Tibial artery (tissue), 4 donors: ENCODE data around the gene SOX1.

Source experiments
- DNase-seq, 2 donors: peaks; one replicate each; pipeline ENCODE4 v3.0.0-alpha.2; 2019
- H3K27ac ChIP-seq, 2 donors: fragments of 200-600 bp; sonication (generic) in 1 of 2; 1 replicate in 1 of 2; 2 replicates in 1 of 2; pipeline ENCODE4 v1.5.1; 2018 to 2019; ENCODE audit warnings: mild to moderate bottlenecking in 1 of 2
- H3K27me3 ChIP-seq, 2 donors: fragments of 200-600 bp; sonication (generic) in 1 of 2; one replicate each; pipeline versions ENCODE4 v1.5.1 to v1.6.0; 2016 to 2019
- H3K36me3 ChIP-seq, 3 donors: fragments of 200-600 bp; sonication (generic) in 2 of 3; one replicate each; pipeline ENCODE4 v1.5.1; 2016 to 2019; ENCODE audit warnings: mild to moderate bottlenecking in 2 of 3
- H3K4me1 ChIP-seq, 4 donors: fragments of 200-600 bp; sonication (generic) in 2 of 4; 1 replicate in 3 of 4; 2 replicates in 1 of 4; pipeline ENCODE4 v1.5.1; 2016 to 2019
- H3K4me3 ChIP-seq, 2 donors: fragments of 200-600 bp; sonication (generic) in 1 of 2; 1 replicate in 1 of 2; 2 replicates in 1 of 2; pipeline ENCODE4 v1.5.1; 2018 to 2019; ENCODE audit warnings: mild to moderate bottlenecking in 2 of 2
- H3K9me3 ChIP-seq, 3 donors: fragments of 200-600 bp; sonication (generic) in 1 of 3; one replicate each; pipeline ENCODE4 v1.5.1; 2016 to 2019
- intact Hi-C: fragments of 100-400 bp; cut with DNase I; formaldehyde crosslinking; loops from one replicate; pipeline ENCODE4 v1.15.0; 2023; ENCODE audit warnings: low total_unique reads
- TF ChIP-seq, protein P1 (sequence below), 2 experiments: fragments of 200-600 bp in 1 of 2; fragments of 450-650 bp in 1 of 2; IDR thresholded peaks; one replicate each; pipeline ENCODE4 v1.5.1; 2017 to 2019; ENCODE audit warnings: antibody characterized with exemption in 2 of 2, mild to moderate bottlenecking in 1 of 2, moderate library complexity in 1 of 2

SOX1 gene

DNA sequence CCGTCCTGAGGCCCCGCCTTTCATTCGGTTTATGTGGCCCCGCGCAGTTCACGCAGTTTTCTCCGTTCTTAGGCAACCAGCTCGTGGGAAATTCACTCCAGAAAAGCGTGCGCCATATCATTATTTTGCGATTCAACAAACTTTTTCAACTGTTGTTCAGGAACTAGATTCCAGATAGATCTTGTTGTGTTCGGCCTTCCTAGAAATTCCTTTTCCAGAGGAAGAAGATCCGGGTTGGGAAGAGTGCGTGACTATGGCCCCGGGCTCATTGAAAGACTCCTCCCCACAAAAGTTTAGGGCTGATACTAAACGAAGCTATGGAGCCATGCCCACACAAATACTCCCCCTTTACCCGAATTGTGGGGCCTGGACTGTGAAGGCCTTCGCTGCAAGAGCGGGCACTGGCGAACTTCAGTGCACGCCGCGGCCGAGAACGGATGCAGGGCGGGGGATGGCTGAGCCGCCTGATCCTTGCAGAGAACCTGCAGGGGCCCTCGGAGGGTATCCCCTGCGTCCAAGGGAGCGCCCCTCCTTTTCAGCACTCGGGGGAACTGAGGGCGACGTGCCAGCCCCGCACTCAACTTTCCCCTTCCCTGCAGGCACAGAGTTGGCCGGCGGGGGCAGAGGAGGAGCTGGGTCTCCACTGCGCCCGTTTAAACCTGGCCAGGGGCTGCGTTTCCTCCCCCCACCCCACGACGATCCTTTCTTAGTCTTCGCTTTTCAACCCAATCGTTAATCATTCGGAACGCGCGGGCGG, 904 bp upstream of the SOX1 start:
- Histone ChIP-seq H3K27ac (no peak overlapping the region), H3K9me3 (no peaks in the 10 kb centered on the region), H3K36me3 (no peaks in the 10 kb centered on the region), H3K27me3 (peaks cover 0 to 96% of the 10 kb centered on the region in 2 donors), H3K4me3 (peak overlapping the region; percentile 33 to 48), H3K4me1 (peaks cover 0 to 35% (median 23%) of the 10 kb centered on the region in 4 donors)
- TF ChIP-seq, protein P1, sequence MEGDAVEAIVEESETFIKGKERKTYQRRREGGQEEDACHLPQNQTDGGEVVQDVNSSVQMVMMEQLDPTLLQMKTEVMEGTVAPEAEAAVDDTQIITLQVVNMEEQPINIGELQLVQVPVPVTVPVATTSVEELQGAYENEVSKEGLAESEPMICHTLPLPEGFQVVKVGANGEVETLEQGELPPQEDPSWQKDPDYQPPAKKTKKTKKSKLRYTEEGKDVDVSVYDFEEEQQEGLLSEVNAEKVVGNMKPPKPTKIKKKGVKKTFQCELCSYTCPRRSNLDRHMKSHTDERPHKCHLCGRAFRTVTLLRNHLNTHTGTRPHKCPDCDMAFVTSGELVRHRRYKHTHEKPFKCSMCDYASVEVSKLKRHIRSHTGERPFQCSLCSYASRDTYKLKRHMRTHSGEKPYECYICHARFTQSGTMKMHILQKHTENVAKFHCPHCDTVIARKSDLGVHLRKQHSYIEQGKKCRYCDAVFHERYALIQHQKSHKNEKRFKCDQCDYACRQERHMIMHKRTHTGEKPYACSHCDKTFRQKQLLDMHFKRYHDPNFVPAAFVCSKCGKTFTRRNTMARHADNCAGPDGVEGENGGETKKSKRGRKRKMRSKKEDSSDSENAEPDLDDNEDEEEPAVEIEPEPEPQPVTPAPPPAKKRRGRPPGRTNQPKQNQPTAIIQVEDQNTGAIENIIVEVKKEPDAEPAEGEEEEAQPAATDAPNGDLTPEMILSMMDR (IDR thresholded peaks at IDR 0.05), result no peak
- DNase-seq, result no peak
- intact Hi-C loops, result no loop called here

DNA sequence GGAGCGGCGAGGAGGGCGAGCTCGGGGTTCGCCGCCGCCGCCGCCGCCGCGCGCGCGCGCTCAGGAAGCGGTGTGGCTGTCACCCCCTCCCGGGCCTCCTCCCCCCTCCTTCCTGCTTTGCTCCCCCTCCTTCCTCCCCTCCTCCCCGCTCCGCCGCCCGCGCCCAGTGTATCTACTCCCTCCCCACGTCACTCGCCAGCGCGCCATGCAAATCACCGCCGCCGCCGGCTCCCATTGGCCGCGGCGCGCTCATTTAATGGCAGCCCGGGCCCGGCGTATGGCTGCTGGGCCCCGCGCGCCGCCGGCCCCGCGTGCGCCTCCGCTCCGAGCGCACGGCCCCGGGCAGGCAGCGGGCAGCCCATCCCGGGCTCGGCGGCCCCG, 335 bp upstream of the SOX1 start:
- TF ChIP-seq, protein P1 (IDR thresholded peaks at IDR 0.05), result no peak
- peak overlapping the region; percentile 33 to 48 for H3K4me3 ChIP-seq
- no peak overlapping the region for H3K27ac ChIP-seq
- intact Hi-C loops, result no loop called here
- no peaks in the 10 kb centered on the region for H3K9me3 ChIP-seq
- no peaks in the 10 kb centered on the region for H3K36me3 ChIP-seq
- peaks cover 0 to 33% (median 23%) of the 10 kb centered on the region in 4 donors for H3K4me1 ChIP-seq
- no peak for DNase-seq
- peaks cover 0 to 96% of the 10 kb centered on the region in 2 donors for H3K27me3 ChIP-seq

DNA sequence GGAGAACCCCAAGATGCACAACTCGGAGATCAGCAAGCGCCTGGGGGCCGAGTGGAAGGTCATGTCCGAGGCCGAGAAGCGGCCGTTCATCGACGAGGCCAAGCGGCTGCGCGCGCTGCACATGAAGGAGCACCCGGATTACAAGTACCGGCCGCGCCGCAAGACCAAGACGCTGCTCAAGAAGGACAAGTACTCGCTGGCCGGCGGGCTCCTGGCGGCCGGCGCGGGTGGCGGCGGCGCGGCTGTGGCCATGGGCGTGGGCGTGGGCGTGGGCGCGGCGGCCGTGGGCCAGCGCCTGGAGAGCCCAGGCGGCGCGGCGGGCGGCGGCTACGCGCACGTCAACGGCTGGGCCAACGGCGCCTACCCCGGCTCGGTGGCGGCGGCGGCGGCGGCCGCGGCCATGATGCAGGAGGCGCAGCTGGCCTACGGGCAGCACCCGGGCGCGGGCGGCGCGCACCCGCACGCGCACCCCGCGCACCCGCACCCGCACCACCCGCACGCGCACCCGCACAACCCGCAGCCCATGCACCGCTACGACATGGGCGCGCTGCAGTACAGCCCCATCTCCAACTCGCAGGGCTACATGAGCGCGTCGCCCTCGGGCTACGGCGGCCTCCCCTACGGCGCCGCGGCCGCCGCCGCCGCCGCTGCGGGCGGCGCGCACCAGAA, 1.1 kb downstream of the SOX1 start:
- peaks cover 0 to 96% of the 10 kb centered on the region in 2 donors for H3K27me3 ChIP-seq
- no peak overlapping the region for H3K27ac ChIP-seq
- H3K4me1 ChIP-seq, result peaks cover 0 to 40% (median 28%) of the 10 kb centered on the region in 4 donors
- no peaks in the 10 kb centered on the region for H3K9me3 ChIP-seq
- H3K4me3 ChIP-seq, result no peak overlapping the region
- TF ChIP-seq, protein P1 (IDR thresholded peaks at IDR 0.05), result no peak
- DNase-seq, result no peak
- intact Hi-C loops, result no loop called here
- no peaks in the 10 kb centered on the region for H3K36me3 ChIP-seq

DNA sequence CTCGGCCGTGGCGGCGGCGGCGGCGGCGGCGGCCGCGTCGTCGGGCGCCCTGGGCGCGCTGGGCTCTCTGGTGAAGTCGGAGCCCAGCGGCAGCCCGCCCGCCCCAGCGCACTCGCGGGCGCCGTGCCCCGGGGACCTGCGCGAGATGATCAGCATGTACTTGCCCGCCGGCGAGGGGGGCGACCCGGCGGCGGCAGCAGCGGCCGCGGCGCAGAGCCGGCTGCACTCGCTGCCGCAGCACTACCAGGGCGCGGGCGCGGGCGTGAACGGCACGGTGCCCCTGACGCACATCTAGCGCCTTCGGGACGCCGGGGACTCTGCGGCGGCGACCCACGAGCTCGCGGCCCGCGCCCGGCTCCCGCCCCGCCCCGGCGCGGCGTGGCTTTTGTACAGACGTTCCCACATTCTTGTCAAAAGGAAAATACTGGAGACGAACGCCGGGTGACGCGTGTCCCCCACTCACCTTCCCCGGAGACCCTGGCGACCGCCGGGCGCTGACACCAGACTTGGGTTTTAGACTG, 1.7 kb downstream of the SOX1 start:
- intact Hi-C loops, result no loop called here
- Histone ChIP-seq H3K36me3 (no peaks in the 10 kb centered on the region), H3K27me3 (peaks cover 0 to 96% of the 10 kb centered on the region in 2 donors), H3K27ac (no peak overlapping the region), H3K9me3 (no peaks in the 10 kb centered on the region), H3K4me3 (no peak overlapping the region), H3K4me1 (peaks cover 0 to 44% (median 33%) of the 10 kb centered on the region in 4 donors)
- TF ChIP-seq, protein P1 (IDR thresholded peaks at IDR 0.05), result no peak
- DNase-seq, result no peak

DNA sequence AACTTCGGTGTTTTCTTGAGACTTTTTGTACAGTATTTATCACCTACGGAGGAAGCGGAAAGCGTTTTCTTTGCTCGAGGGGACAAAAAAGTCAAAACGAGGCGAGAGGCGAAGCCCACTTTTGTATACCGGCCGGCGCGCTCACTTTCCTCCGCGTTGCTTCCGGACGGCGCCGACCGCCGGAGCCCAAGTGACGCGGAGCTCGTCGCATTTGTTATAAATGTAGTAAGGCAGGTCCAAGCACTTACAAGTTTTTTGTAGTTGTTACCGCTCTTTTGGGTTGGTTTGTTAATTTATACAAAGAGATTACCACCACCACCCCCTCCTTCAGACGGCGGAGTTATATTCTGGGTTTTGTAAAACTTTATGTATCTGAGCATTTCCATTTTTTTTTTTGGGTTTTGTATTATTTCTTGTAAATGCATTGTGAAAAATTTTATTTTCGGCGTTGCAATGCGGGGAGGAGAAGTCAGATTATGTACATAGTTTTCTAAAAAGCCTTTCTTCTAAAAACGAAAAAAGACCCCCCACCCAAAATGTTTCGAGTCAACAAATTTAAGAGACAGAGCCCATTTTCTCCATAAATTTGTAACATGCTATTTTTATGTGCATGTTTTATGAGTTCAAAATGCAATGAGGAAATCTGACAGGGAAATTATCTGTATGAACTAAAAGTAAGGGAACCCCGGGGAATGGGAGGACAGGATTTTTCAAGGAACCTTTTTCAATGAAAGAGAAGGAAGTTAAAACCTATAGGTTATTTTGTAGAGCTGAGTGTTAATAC, 2.3 kb downstream of the SOX1 start:
- intact Hi-C loops, result no loop called here

More for the DNA sequence above, 2.3 kb downstream of the SOX1 start:
- Histone ChIP-seq H3K36me3 (no peaks in the 10 kb centered on the region), H3K27me3 (peaks cover 0 to 96% of the 10 kb centered on the region in 2 donors), H3K27ac (no peak overlapping the region), H3K4me3 (no peak overlapping the region), H3K9me3 (no peaks in the 10 kb centered on the region), H3K4me1 (peaks cover 0 to 47% (median 33%) of the 10 kb centered on the region in 4 donors)
- TF ChIP-seq, protein P1 (IDR thresholded peaks at IDR 0.05), result no peak
- no peak for DNase-seq
